HL-60 (cell line): ENCODE data around the gene FOXK2.

Experiments
- DNase-seq, 2 experiments: peaks; one replicate each; pipeline ENCODE4 v3.0.0-alpha.2; 2010 to 2020; ENCODE audit warnings: low read depth in 1 of 2, low spot score in 1 of 2
- H3K27ac ChIP-seq: fragments of 250-450 bp; sonication (Bioruptor Pico); replicated peaks from 2 replicates; pipeline ENCODE4 v1.5.1; 2020; ENCODE audit warnings: mild to moderate bottlenecking, moderate library complexity
- H3K27me3 ChIP-seq: fragments of 250-450 bp; sonication (Bioruptor Pico); 2 replicates; pipeline ENCODE4 v1.5.1; 2021; ENCODE audit warnings: mild to moderate bottlenecking, moderate library complexity; ENCODE audit not compliant: insufficient read depth, poor library complexity, severe bottlenecking
- H3K4me3 ChIP-seq: replicated peaks from 2 replicates; pipeline ENCODE4 v1.5.1; 2011; ENCODE audit warnings: mild to moderate bottlenecking, control low read depth, low read length; ENCODE audit not compliant: insufficient read depth
- CTCF ChIP-seq: IDR thresholded peaks from one replicate; pipeline ENCODE4 v1.5.1; 2011; ENCODE audit warnings: low read length, control low read depth, inconsistent platforms; ENCODE audit not compliant: insufficient read depth
- GABPA ChIP-seq: IDR thresholded peaks from 2 replicates; pipeline ENCODE4 v1.6.1; 2012; ENCODE audit warnings: low read depth
- POLR2AphosphoS5 ChIP-seq: IDR thresholded peaks from 2 replicates; pipeline ENCODE4 v1.6.1; 2012; ENCODE audit warnings: low read depth
- REST ChIP-seq: IDR thresholded peaks from 2 replicates; pipeline ENCODE4 v1.6.1; 2012; ENCODE audit warnings: low read depth; ENCODE audit not compliant: insufficient replicate concordance
- SPI1 ChIP-seq: IDR thresholded peaks from 2 replicates; pipeline ENCODE4 v1.6.1; 2012; ENCODE audit warnings: low read depth, mild to moderate bottlenecking, borderline replicate concordance

Gene FOXK2

GRCh38 chr17:82475458-82475857, 44.1 kb upstream of the FOXK2 start:
- no peaks in the 10 kb centered on the region for H3K27me3 ChIP-seq
- no peak overlapping the region for H3K27ac ChIP-seq
- no peak overlapping the region for H3K4me3 ChIP-seq
- TF ChIP-seq SPI1 (no peak), GABPA (no peak), POLR2AphosphoS5 (no peak), CTCF (no peak), REST (no peak)
- no peak for DNase-seq

GRCh38 chr17:82477934-82478333, 41.6 kb upstream of the FOXK2 start:
- no peak for DNase-seq
- no peak overlapping the region for H3K27ac ChIP-seq
- TF ChIP-seq GABPA, result no peak
- TF ChIP-seq SPI1, result no peak
- TF ChIP-seq POLR2AphosphoS5, result no peak
- TF ChIP-seq REST, result no peak
- TF ChIP-seq CTCF, result no peak
- no peak overlapping the region for H3K4me3 ChIP-seq
- H3K27me3 ChIP-seq, result no peaks in the 10 kb centered on the region

- TF ChIP-seq GABPA (no peak), SPI1 (no peak), POLR2AphosphoS5 (no peak), CTCF (no peak), REST (no peak)
- Histone ChIP-seq H3K27ac (no peak overlapping the region), H3K4me3 (no peak overlapping the region), H3K27me3 (no peaks in the 10 kb centered on the region)
- DNase-seq, result no peak
These were observed 39.9 kb upstream of the FOXK2 start for GRCh38 chr17:82479602-82480001.
